Activated CD4-positive, alpha-beta T cell treated with anti-CD3 and anti-CD28 coated beads, Interleukin-2, amount 50 U/mL, for 16 hours (primary cell): ENCODE data around the gene CREB3L2.

Experiments
- DNase-seq: peaks from one replicate; pipeline ENCODE4 v3.0.0-alpha.2; 2020

The CREB3L2 gene

GRCh38 chr7:138009350-138009653 is 7.4 kb upstream of the CREB3L2 start:
- no peak for DNase-seq

DNA sequence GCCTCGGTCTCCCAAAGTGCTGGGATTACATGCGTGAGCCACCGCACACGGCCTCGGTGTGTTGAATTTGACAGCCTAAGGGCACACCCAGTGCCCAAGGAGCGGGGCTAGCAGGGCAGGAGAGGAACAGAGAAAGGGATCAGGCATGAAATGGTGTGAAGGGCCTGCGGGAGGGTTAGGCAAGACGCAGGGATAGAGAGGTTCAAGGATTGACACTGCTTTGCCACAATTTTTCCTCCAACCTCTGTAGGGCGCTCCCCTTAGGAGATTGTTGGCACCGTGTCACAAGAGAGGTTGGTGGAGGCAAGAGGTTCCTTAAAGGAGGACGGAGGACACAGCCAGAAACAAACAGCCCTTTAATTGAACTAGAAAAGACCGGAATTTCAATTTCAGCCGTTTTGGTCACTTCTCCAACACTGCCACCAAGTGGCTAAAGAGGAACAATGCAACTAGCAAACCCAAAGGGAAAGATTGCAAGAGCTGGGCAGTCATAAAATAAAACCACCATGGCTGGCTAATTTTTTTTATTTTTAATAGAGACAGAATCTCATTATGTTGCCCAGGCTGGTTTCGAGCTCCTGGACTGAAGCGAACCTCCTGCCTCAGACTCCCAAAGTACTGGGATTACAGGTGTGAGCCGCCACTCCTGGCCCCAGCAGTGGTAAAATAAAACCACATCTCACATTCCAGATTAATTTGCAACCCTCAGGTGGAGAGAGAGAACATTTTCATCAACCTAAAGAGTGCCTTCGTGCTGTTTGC is 6.9 kb upstream of the CREB3L2 start:
- peak; percentile 67 for DNase-seq

DNA sequence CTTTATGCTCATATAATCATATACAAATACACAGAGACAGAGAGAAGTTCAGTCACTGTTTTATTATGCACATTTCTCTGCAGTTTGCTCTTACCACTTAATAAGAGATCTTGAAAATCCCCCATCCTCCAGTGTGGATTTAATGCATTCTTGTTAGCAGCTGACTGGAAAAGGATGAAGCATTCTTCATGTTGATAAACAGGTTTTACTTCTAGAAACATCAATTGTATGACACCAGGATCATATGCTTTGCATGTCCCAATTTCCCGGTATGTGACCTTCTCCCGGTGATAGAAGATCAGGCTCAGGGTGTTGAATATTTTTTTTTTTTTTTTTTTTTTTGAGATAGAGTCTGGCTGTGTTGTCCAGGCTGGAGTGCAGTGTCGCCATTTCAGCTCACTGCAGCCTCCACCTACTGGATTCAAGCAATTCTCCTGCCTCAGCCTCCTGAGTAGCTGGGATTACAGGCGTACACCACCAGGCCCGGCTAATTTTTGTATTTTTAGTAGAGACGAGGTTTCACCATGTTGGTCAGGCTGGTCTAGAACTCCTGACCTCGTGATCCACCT is 6.2 kb upstream of the CREB3L2 start:
- no peak for DNase-seq

GRCh38 chr7:138006106-138006505 is 4.2 kb upstream of the CREB3L2 start:
- DNase-seq, result no peak

- no peak for DNase-seq
These were observed 3.0 kb upstream of the CREB3L2 start for GRCh38 chr7:138004936-138005335.

GRCh38 chr7:138004046-138004445 is 2.2 kb upstream of the CREB3L2 start:
- DNase-seq, result no peak

GRCh38 chr7:138002828-138003189 is 923 bp upstream of the CREB3L2 start:
- DNase-seq, result no peak

- peak; percentile 99 for DNase-seq
These were observed 376 bp upstream of the CREB3L2 start for GRCh38 chr7:138002096-138002827.

DNA sequence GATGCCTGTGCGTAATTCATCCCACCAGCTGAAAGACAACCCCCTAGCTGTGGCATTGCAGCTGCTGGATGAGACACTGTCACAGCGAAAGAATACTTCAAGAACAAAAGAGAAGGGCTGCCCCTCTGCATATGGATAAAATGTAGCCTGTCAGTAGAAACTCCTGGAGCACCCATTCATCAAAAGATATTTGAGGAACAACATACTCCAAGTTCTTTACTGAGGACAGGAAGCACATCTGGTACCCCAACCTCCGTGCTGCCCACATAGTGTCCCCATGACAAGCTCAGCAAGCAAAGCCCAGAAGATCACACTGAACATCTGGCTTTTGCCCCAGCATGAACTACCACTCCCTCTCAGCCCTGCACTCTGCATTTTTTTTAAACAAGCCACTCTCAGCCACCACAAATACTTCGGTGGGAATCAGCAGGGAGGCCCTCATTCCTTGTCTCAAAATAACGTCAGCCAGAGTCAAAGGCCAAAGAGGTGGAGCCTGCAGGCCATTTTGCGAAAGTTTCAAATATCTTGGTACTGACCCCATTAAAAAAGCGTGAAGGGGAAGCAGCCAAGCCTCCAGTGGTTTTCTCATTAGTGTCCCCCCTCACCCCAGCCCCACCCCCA is 1.7 kb downstream of the CREB3L2 start:
- DNase-seq, result no peak

- DNase-seq, result no peak
These were observed 2.3 kb downstream of the CREB3L2 start for GRCh38 chr7:137999496-138000080.

DNA sequence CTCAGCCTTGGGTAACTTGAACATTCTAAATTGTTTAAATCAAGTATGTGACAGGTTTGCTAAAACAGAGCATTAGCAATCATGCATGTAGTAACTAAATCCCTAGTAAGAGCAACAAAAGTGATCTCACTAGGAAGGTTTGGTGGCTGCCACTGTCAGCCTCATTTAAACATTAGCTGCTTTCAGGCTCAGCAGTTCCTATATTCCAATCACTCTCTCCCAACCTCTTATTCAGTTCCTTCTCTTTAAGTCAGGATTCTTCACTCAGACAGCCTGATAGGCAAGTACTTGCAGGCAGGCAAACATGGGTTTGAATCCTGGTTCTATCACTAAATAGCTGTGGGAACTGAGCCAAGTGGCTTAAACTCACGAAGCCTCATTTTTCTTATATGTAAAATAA is 3.6 kb downstream of the CREB3L2 start:
- DNase-seq, result no peak

DNA sequence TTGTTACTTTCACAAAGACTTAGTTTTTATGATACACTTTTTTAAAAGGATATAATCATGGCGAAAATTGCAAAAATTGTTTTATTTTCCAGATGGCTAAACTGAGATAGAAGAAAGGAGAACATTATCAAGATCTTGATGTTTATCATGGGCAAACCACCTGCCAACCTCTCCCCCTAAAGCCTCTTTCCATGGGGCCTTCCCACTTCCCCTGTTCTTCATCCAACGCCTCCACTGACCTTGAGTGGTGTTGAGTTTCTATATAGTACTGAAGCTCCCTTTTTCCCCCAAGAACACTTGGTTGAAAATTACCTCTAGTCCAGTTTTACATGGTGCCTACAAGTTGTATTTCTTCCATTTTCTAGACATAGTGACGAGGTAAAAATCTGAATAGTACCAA is 5.0 kb downstream of the CREB3L2 start:
- no peak for DNase-seq

- peak; percentile 16 for DNase-seq
These were observed 5.5 kb downstream of the CREB3L2 start for GRCh38 chr7:137996386-137996851.

GRCh38 chr7:137994216-137994615 is 7.7 kb downstream of the CREB3L2 start:
- DNase-seq, result no peak

GRCh38 chr7:137993395-137993743 is 8.5 kb downstream of the CREB3L2 start:
- DNase-seq, result no peak

DNA sequence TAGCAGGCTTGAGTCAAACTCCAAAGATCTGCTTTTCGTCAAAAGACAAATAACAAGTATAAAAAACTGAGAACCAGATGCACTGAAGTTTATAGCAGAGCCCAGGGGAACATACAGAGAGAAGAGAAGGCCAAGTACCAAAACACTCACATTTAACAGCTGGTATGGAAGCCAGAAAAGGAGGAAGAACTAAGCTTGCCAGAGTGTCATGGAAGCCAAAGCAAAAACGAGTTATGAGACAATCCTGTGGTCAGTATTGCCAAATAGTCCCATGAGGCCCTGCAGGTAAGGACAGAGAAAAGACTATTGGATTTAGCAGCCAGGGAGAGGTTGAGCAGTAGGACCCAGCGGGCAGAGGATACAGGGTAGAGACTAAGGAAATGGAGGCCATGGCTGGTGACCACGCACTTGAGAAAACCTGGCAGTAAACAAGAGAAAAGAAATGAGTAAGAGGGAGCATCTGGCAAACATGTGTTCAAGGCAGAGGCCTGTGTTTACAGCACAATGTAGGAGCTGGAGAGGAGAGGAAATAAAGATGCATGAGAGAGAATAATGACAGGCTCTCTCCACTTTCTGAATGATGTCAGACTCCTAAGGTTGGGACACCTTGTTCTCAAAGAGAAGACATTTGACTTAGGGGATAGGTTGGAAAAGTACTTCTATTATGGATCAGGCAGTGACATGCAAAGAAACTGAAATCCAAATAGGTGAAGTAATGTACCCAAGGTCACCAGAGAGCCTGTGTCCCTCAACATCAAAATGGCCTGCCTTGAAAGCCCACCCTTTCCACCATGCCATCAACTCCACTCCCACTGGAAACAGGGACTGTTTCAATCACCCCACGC is 9.1 kb downstream of the CREB3L2 start:
- peak; percentile 60 for DNase-seq

DNA sequence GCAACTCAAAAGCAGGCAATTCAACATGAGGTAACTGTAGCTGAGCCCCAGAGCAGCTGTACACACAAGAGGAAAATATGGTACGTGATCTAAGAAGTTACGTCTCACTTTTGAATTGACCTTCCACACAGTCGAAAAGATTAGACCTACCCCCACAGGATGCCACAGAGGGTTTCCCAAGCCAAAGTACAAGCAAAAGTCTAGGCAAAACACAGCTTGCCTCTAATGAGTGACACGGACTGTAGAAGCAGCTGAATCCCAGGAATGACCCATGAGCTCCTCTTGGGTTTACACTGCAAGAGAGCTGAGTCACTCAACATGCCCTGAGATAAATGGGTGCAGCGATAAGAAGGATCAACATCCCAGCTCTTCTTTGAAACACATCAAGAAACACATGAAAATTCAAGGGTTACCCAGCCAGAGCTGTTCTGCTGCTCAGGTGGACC is 9.8 kb downstream of the CREB3L2 start:
- DNase-seq, result no peak

GRCh38 chr7:137990251-137990941 is 11.5 kb downstream of the CREB3L2 start:
- DNase-seq, result no peak

GRCh38 chr7:137989590-137989989 is 12.3 kb downstream of the CREB3L2 start:
- DNase-seq, result no peak

- no peak for DNase-seq
These were observed 12.8 kb downstream of the CREB3L2 start for GRCh38 chr7:137989094-137989493.

- DNase-seq, result no peak
These were observed 13.9 kb downstream of the CREB3L2 start for GRCh38 chr7:137987968-137988367.

- no peak for DNase-seq
These were observed 14.3 kb downstream of the CREB3L2 start for GRCh38 chr7:137987563-137987962.
